Activated CD8-positive, alpha-beta memory T cell treated with anti-CD3 and anti-CD28 coated beads, Interleukin-2, amount 50 U/mL, for 4 hours (primary cell): ENCODE results near the gene MRPL38.

Experiments
- DNase-seq: peaks from one replicate; pipeline ENCODE4 v3.0.0-alpha.2; 2020

MRPL38 gene

GRCh38 chr17:75850928-75851692 lies 53.6 kb downstream of the MRPL38 start:
- no peak for DNase-seq

GRCh38 chr17:75849724-75850123 lies 55.0 kb downstream of the MRPL38 start:
- DNase-seq = no peak

GRCh38 chr17:75849279-75849646 lies 55.4 kb downstream of the MRPL38 start:
- DNase-seq = no peak
